ENCODE results near the gene TALDO1.

TALDO1 gene

DNA sequence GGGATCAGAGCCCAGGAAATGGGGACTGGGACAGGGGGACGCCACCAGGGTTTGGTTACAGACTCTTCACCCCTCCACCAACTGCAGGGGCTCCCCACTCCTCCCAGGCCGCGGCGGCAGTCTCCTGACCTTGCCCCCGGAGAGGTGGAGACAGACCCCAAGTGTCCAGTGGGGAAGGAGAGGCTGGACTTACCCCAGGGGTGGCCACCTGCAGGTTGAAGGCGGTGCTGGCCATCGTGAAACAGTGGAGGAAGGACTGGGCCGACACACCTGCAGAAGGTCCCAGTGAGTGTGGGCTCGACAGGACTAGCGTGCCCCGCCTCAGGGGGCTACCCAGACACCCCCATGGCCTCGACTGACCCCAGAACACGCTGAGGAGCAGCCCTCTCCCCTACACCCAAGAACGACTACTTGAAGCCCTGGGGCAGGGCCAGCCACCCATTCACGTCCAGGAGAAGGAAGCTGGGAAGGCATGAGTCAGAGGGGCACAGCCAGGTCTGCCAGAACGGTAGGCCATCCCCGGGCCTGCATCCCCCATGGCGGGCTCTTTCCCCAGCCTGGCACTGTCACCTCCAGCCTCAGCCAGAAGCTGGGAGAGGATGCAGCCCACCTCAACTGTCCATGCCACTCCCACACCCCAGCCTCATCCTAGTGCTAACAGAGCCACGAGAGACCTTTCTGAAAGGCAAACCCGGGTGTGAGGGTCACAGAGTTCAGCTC is 27.8 kb downstream of the TALDO1 start:
- Histone ChIP-seq H4K20me1 (ENCODE audit: control insufficient read depth, insufficient read depth, low read depth, low read length) (no peaks in the 10 kb centered on the region; the same call in 1 of the 2 replicates), H3F3A (ENCODE audit: control insufficient read depth, insufficient read depth) (no peaks in the 10 kb centered on the region), H3K27ac (ENCODE audit: low read depth, low read length) (no peak overlapping the region), H3K27me3 (ENCODE audit: control insufficient read depth, low read length) (no peaks in the 10 kb centered on the region), H3K9me2 (replicated peaks; ENCODE audit: control insufficient read depth, low read length) (no peaks in the 10 kb centered on the region), H3K79me2 (ENCODE audit: control insufficient read depth, low read length) (peaks cover 71% of the 10 kb centered on the region), H3K9me3 (ENCODE audit: control insufficient read depth, insufficient read depth, low read length) (no peaks in the 10 kb centered on the region), H3K4me1 (ENCODE audit: control insufficient read depth, low read length) (peaks cover 19% of the 10 kb centered on the region), H3K4me2 (ENCODE audit: low read length) (peak overlapping the region; percentile 80), H3K4me3 (ENCODE audit: low read length) (no peak overlapping the region; the same call in 1 of the 2 replicates), H3K36me3 (ENCODE audit: control insufficient read depth, low read length) (peaks cover 69% of the 10 kb centered on the region)
- no peak for TF ChIP-seq EZH2phosphoT487 (IDR thresholded peaks at IDR 0.05; ENCODE audit: borderline replicate concordance, low read length)
- TF ChIP-seq, protein P1, sequence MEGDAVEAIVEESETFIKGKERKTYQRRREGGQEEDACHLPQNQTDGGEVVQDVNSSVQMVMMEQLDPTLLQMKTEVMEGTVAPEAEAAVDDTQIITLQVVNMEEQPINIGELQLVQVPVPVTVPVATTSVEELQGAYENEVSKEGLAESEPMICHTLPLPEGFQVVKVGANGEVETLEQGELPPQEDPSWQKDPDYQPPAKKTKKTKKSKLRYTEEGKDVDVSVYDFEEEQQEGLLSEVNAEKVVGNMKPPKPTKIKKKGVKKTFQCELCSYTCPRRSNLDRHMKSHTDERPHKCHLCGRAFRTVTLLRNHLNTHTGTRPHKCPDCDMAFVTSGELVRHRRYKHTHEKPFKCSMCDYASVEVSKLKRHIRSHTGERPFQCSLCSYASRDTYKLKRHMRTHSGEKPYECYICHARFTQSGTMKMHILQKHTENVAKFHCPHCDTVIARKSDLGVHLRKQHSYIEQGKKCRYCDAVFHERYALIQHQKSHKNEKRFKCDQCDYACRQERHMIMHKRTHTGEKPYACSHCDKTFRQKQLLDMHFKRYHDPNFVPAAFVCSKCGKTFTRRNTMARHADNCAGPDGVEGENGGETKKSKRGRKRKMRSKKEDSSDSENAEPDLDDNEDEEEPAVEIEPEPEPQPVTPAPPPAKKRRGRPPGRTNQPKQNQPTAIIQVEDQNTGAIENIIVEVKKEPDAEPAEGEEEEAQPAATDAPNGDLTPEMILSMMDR (IDR thresholded peaks at IDR 0.05; ENCODE audit: low read depth, low read length, poor library complexity, severe bottlenecking) = no peak

DNA sequence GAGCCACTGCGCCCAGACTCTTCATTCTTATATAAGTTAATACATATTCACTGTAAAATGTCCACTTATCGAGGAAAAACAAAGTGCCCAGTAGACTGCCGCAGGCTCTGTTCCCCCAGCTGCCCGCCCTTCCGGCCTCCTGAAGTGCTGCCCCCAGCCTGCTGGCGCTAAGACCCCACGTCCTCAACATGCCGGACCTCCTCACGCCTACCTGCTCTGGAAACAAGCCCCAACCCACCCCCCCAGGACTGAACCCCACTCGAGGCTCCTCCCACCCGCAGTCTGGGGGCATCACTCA is 28.9 kb downstream of the TALDO1 start:
- H3K27me3 ChIP-seq (ENCODE audit: control insufficient read depth, low read length) = no peaks in the 10 kb centered on the region
- H3F3A ChIP-seq (ENCODE audit: control insufficient read depth, insufficient read depth) = no peaks in the 10 kb centered on the region
- no peaks in the 10 kb centered on the region; the same call in 1 of the 2 replicates for H4K20me1 ChIP-seq (ENCODE audit: control insufficient read depth, insufficient read depth, low read depth, low read length)
- TF ChIP-seq, protein P1 (IDR thresholded peaks at IDR 0.05; ENCODE audit: low read depth, low read length, poor library complexity, severe bottlenecking) = no peak
- no peak for TF ChIP-seq EZH2phosphoT487 (IDR thresholded peaks at IDR 0.05; ENCODE audit: borderline replicate concordance, low read length)
- H3K4me3 ChIP-seq (ENCODE audit: low read length) = peak overlapping the region; percentile 95
- peaks cover 63% of the 10 kb centered on the region for H3K36me3 ChIP-seq (ENCODE audit: control insufficient read depth, low read length)
- peaks cover 71% of the 10 kb centered on the region for H3K79me2 ChIP-seq (ENCODE audit: control insufficient read depth, low read length)
- H3K9me3 ChIP-seq (ENCODE audit: control insufficient read depth, insufficient read depth, low read length) = no peaks in the 10 kb centered on the region
- peaks cover 19% of the 10 kb centered on the region for H3K4me1 ChIP-seq (ENCODE audit: control insufficient read depth, low read length)
- H3K27ac ChIP-seq (ENCODE audit: low read depth, low read length) = peak overlapping the region; percentile 26
- no peaks in the 10 kb centered on the region for H3K9me2 ChIP-seq (replicated peaks; ENCODE audit: control insufficient read depth, low read length)
- peak overlapping the region; percentile 80 for H3K4me2 ChIP-seq (ENCODE audit: low read length)

DNA sequence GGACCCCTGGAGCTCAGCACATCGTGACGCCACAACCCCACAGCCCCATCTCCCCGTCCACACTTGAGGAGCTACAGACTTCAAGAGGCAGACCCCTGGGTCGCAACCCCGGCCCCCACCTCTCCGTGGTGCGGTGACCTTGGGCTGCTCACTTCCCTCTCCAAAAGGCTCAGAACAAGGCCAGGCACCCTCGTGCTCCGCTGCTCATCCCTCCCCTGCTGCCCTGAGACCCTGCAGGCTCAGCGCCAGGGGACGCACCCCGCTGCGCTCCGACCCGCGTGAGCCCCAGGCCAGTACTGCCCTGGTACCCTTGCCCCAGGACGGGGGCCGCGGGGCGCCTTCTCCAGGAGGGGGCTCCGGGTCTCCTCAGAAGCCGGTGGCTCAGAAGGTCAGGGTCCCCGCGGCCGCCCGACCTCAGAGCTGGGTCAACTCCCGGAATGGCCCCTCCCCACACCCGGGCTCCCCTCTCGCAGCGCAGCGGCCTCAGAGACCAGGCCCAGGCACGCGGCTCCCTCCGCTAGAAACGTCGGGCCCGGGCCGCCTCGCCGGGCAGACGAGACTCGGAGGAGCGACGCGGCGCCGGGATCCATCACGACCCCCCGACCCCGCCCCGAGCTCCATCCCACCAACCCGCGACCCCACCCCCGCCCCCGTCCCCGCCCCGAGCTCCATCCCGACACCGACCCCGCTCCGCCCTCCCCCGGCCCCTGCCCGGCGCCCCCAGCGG is 29.5 kb downstream of the TALDO1 start:
- Histone ChIP-seq H3K4me1 (ENCODE audit: control insufficient read depth, low read length) (peaks cover 19% of the 10 kb centered on the region), H3K9me3 (ENCODE audit: control insufficient read depth, insufficient read depth, low read length) (no peaks in the 10 kb centered on the region), H3K4me3 (ENCODE audit: low read length) (peak overlapping the region; percentile 95), H3K27me3 (ENCODE audit: control insufficient read depth, low read length) (no peaks in the 10 kb centered on the region), H4K20me1 (ENCODE audit: control insufficient read depth, insufficient read depth, low read depth, low read length) (no peaks in the 10 kb centered on the region), H3K9me2 (replicated peaks; ENCODE audit: control insufficient read depth, low read length) (no peaks in the 10 kb centered on the region), H3K79me2 (ENCODE audit: control insufficient read depth, low read length) (peaks cover 71% of the 10 kb centered on the region), H3K4me2 (ENCODE audit: low read length) (peak overlapping the region; percentile 94), H3K36me3 (ENCODE audit: control insufficient read depth, low read length) (peaks cover 57% of the 10 kb centered on the region), H3K27ac (ENCODE audit: low read depth, low read length) (peak overlapping the region; percentile 55), H3F3A (ENCODE audit: control insufficient read depth, insufficient read depth) (no peaks in the 10 kb centered on the region)
- TF ChIP-seq EZH2phosphoT487 (IDR thresholded peaks at IDR 0.05; ENCODE audit: borderline replicate concordance, low read length) = no peak
- TF ChIP-seq, protein P1 (IDR thresholded peaks at IDR 0.05; ENCODE audit: low read depth, low read length, poor library complexity, severe bottlenecking) = peak; percentile 17

Data from DOHH2 (cell line).